PC-9 (cell line): ENCODE measurements around the gene SGK1.

Source experiments
- EZH2 ChIP-seq: fragments of 200-600 bp; sonication (generic); IDR thresholded peaks from 2 replicates; pipeline ENCODE4 v1.8.0; 2017; ENCODE audit warnings: antibody characterized with exemption, low read depth
- TF ChIP-seq, protein P1 (sequence below): fragments of 200-600 bp; sonication (generic); conservative IDR thresholded peaks from 2 replicates; pipeline ENCODE4 v1.6.1; 2017; ENCODE audit warnings: mixed run types, antibody characterized with exemption, mild to moderate bottlenecking, moderate library complexity

- TF ChIP-seq, protein P1, sequence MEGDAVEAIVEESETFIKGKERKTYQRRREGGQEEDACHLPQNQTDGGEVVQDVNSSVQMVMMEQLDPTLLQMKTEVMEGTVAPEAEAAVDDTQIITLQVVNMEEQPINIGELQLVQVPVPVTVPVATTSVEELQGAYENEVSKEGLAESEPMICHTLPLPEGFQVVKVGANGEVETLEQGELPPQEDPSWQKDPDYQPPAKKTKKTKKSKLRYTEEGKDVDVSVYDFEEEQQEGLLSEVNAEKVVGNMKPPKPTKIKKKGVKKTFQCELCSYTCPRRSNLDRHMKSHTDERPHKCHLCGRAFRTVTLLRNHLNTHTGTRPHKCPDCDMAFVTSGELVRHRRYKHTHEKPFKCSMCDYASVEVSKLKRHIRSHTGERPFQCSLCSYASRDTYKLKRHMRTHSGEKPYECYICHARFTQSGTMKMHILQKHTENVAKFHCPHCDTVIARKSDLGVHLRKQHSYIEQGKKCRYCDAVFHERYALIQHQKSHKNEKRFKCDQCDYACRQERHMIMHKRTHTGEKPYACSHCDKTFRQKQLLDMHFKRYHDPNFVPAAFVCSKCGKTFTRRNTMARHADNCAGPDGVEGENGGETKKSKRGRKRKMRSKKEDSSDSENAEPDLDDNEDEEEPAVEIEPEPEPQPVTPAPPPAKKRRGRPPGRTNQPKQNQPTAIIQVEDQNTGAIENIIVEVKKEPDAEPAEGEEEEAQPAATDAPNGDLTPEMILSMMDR, result no peak
- TF ChIP-seq EZH2, result no peak
These were observed 59.0 kb downstream of the SGK1 start for GRCh38 chr6:134258849-134259306.
